HCT116 (cell line): ENCODE data around the gene RNU2-1.

ENCODE experiments used
- CTCF ChIP-seq, 3 experiments: fragments of 200-600 bp in 1 of 3; sonication (generic) in 1 of 3; IDR thresholded peaks in 2 of 3; conservative IDR thresholded peaks in 1 of 3; 2 replicates each; pipeline ENCODE4 v1.5.1; 2012 to 2017; ENCODE audit warnings: low read depth in 2 of 3, low read length in 2 of 3, antibody characterized with exemption in 1 of 3, borderline replicate concordance in 1 of 3, control low read depth in 1 of 3, mild to moderate bottlenecking in 1 of 3, mixed read lengths in 1 of 3, mixed run types in 1 of 3, moderate library complexity in 1 of 3; ENCODE audit not compliant: insufficient read depth in 1 of 3
- EZH2 ChIP-seq: fragments of 200-600 bp; sonication (generic); IDR thresholded peaks from 2 replicates; pipeline ENCODE4 v1.6.1; 2017; ENCODE audit warnings: antibody characterized with exemption, mixed run types
- POLR2A ChIP-seq: IDR thresholded peaks from 2 replicates; pipeline ENCODE4 v1.7.0; 2011; ENCODE audit warnings: borderline replicate concordance; ENCODE audit not compliant: insufficient read depth, insufficient read length; ENCODE audit errors: extremely low read depth
- RAD21 ChIP-seq: IDR thresholded peaks from 2 replicates; pipeline ENCODE4 v1.6.1; 2012; ENCODE audit warnings: low read depth, mild to moderate bottlenecking

GRCh38 chr17:43183921-43184320, 49.9 kb downstream of the RNU2-1 start:
- TF ChIP-seq RAD21 (no peak), EZH2 (no peak), POLR2A (no peak), CTCF (IDR thresholded peaks at IDR 0.05 in 2 of 3, conservative IDR thresholded peaks at IDR 0.05 in 1 of 3; ENCODE audit: borderline replicate concordance in 1 of 3, insufficient read depth in 1 of 3, low read depth in 2 of 3, low read length in 2 of 3) (no peak)
